Keratinocyte (primary cell): ENCODE results near the gene ATP1A4. TPM values are rescaled to one million over a fixed set of nuclear protein-coding genes. Genes with fewer than 3 reads are reported as not detected.

Source experiments
- DNase-seq: peaks from one replicate; pipeline ENCODE4 v3.0.0-alpha.2; 2011; ENCODE audit warnings: low read depth, missing footprints, low spot score
- FAIRE-seq: peaks from 2 replicates; lab custom pipeline; 2011; peaks lifted over from hg19 to GRCh38; lab: Jason Lieb, UNC
- H2AFZ ChIP-seq: 2 replicates; pipeline ENCODE4 v1.6.0; 2012; ENCODE audit warnings: low read length, control low read depth, inconsistent platforms; ENCODE audit not compliant: control insufficient read depth
- H3K27ac ChIP-seq: 2 replicates; pipeline ENCODE4 v1.5.1; 2011; ENCODE audit warnings: low read length; ENCODE audit not compliant: control insufficient read depth, insufficient read depth
- H3K27me3 ChIP-seq: 3 replicates; pipeline ENCODE4 v1.6.0; 2011; ENCODE audit warnings: low read length; ENCODE audit not compliant: control insufficient read depth, insufficient read depth; ENCODE audit errors: extremely low read depth
- H3K36me3 ChIP-seq, 2 experiments: 2 replicates in 1 of 2; 3 replicates in 1 of 2; pipeline ENCODE4 v1.5.1; 2011; ENCODE audit warnings: low read length in 2 of 2, mild to moderate bottlenecking in 1 of 2; ENCODE audit not compliant: control insufficient read depth in 2 of 2, insufficient read depth in 2 of 2; ENCODE audit errors: extremely low read depth in 1 of 2
- H3K4me1 ChIP-seq: 3 replicates; pipeline ENCODE4 v1.5.1; 2011; ENCODE audit warnings: low read length; ENCODE audit not compliant: control insufficient read depth, insufficient read depth; ENCODE audit errors: extremely low read depth
- H3K4me2 ChIP-seq: 3 replicates; pipeline ENCODE4 v1.6.0; 2011; ENCODE audit warnings: low read depth, low read length; ENCODE audit not compliant: control insufficient read depth, insufficient read depth; ENCODE audit errors: extremely low read depth
- H3K4me3 ChIP-seq, 3 experiments: fragments of 200-600 bp in 1 of 3; sonication (generic) in 1 of 3; 2 replicates in 2 of 3; 3 replicates in 1 of 3; pipeline ENCODE4 v1.5.1; 2011 to 2016; ENCODE audit warnings: low read length in 3 of 3, mild to moderate bottlenecking in 3 of 3, control low read depth in 2 of 3, inconsistent platforms in 1 of 3, low read depth in 1 of 3, mixed read lengths in 1 of 3, mixed run types in 1 of 3, moderate library complexity in 1 of 3; ENCODE audit not compliant: control insufficient read depth in 2 of 3, insufficient read depth in 2 of 3; ENCODE audit errors: extremely low read depth in 1 of 3
- H3K79me2 ChIP-seq: 2 replicates; pipeline ENCODE4 v1.6.0; 2012; ENCODE audit warnings: low read length; ENCODE audit not compliant: control insufficient read depth, insufficient read depth
- H3K9ac ChIP-seq: 3 replicates; pipeline ENCODE4 v1.6.0; 2011; ENCODE audit warnings: low read length; ENCODE audit not compliant: control insufficient read depth, insufficient read depth; ENCODE audit errors: extremely low read depth
- H3K9me1 ChIP-seq: 3 replicates; pipeline ENCODE4 v1.6.0; 2011; ENCODE audit warnings: low read length; ENCODE audit not compliant: control insufficient read depth, insufficient read depth; ENCODE audit errors: extremely low read depth
- H3K9me3 ChIP-seq: 2 replicates; pipeline ENCODE4 v1.5.1; 2012; ENCODE audit warnings: low read depth, low read length; ENCODE audit not compliant: control insufficient read depth
- H4K20me1 ChIP-seq: 3 replicates; pipeline ENCODE4 v1.6.0; 2011; ENCODE audit warnings: low read length; ENCODE audit not compliant: control insufficient read depth, insufficient read depth; ENCODE audit errors: extremely low read depth
- CTCF ChIP-seq, 3 experiments: IDR thresholded peaks in 1 of 3; conservative IDR thresholded peaks in 1 of 3; optimal IDR thresholded peaks in 1 of 3; 2 replicates in 2 of 3; 3 replicates in 1 of 3; pipeline versions ENCODE3 to v1.5.1; 2011; ENCODE audit warnings: low read length in 3 of 3, mild to moderate bottlenecking in 3 of 3, moderate library complexity in 2 of 3, control low read depth in 1 of 3, inconsistent platforms in 1 of 3; ENCODE audit not compliant: insufficient read depth in 2 of 3; ENCODE audit errors: extremely low read depth in 1 of 3
- EZH2 ChIP-seq: IDR thresholded peaks from one replicate; pipeline ENCODE4 v1.6.1; 2012; ENCODE audit warnings: inconsistent platforms, mild to moderate bottlenecking, low read length, moderate library complexity
- dilution Hi-C: fragments of 300-500 bp; cut with MboI; formaldehyde crosslinking; loops from one replicate; pipeline ENCODE4 v1.7.0; 2020; ENCODE audit warnings: low sequenced_read_pairs; ENCODE audit not compliant: extremely low pct_ligation_motif_present
- polyA plus RNA-seq, 5 experiments: library from polyadenylated mRNA; depleted of rRNA in 3 of 5; stranded (reverse) in 3 of 5; stranded (forward) in 1 of 5; unstranded in 1 of 5; fragments of >200 nt; gene quantifications; 1 replicate in 1 of 5; 2 replicates in 3 of 5; 3 replicates in 1 of 5; pipeline versions ENCODE4 v1.2.1 to v1.2.3, GENCODE V29; 2011 to 2012; ENCODE audit warnings: missing spikeins in 2 of 5, low read depth in 1 of 5, low replicate concordance in 1 of 5

Gene ATP1A4
- polyA plus RNA-seq, 1 donor (not counting 4 experiments of a cell fraction or from before 2014, with no cell fraction given), result not detected

GRCh38 chr1:160179336-160179735, 27.9 kb downstream of the ATP1A4 start:
- FAIRE-seq, result no peak
- Histone ChIP-seq H3K9ac (no peak overlapping the region), H3K4me2 (no peak overlapping the region), H3K4me3 (no peak overlapping the region), H3K9me3 (no peaks in the 10 kb centered on the region), H3K27ac (no peak overlapping the region), H2AFZ (no peak overlapping the region), H3K27me3 (no peaks in the 10 kb centered on the region), H3K36me3 (no peaks in the 10 kb centered on the region), H3K9me1 (no peaks in the 10 kb centered on the region), H3K4me1 (no peaks in the 10 kb centered on the region), H3K79me2 (no peaks in the 10 kb centered on the region), H4K20me1 (no peaks in the 10 kb centered on the region)
- no peak for TF ChIP-seq CTCF (optimal IDR thresholded peaks at IDR 0.05 in 1 of 3, IDR thresholded peaks at IDR 0.05 in 1 of 3, conservative IDR thresholded peaks at IDR 0.05 in 1 of 3; ENCODE audit: extremely low read depth in 1 of 3, insufficient read depth in 2 of 3, low read length in 3 of 3)
- no peak for TF ChIP-seq EZH2
- dilution Hi-C loops, result no loop called here
- DNase-seq, result no peak

GRCh38 chr1:160186246-160186645, 34.8 kb downstream of the ATP1A4 start:
- H3K79me2 ChIP-seq, result no peaks in the 10 kb centered on the region
- H3K27ac ChIP-seq, result no peak overlapping the region
- DNase-seq, result no peak
- no peaks in the 10 kb centered on the region for H3K9me1 ChIP-seq
- no peak overlapping the region for H3K9ac ChIP-seq
- H3K4me1 ChIP-seq, result no peaks in the 10 kb centered on the region
- dilution Hi-C loops, result no loop called here
- H2AFZ ChIP-seq, result no peak overlapping the region
- H3K27me3 ChIP-seq, result peaks cover 13% of the 10 kb centered on the region
- no peak overlapping the region for H3K4me3 ChIP-seq
- no peak for FAIRE-seq
- no peaks in the 10 kb centered on the region for H3K36me3 ChIP-seq
- no peak for TF ChIP-seq EZH2
- no peak for TF ChIP-seq CTCF (optimal IDR thresholded peaks at IDR 0.05 in 1 of 3, IDR thresholded peaks at IDR 0.05 in 1 of 3, conservative IDR thresholded peaks at IDR 0.05 in 1 of 3; ENCODE audit: extremely low read depth in 1 of 3, insufficient read depth in 2 of 3, low read length in 3 of 3)
- H3K9me3 ChIP-seq, result no peaks in the 10 kb centered on the region
- H4K20me1 ChIP-seq, result no peaks in the 10 kb centered on the region
- no peak overlapping the region for H3K4me2 ChIP-seq
